PC-3 (cell line): ENCODE results near the gene LSP1. TPM values are rescaled to one million over a fixed set of nuclear protein-coding genes. Genes with fewer than 3 reads are reported as not detected.

ENCODE experiments used
- ATAC-seq: fragments of 200-7000 bp; cut with Tn5 transposase; 2 replicates; pipeline ENCODE4 v1.9.1; 2020; ENCODE audit warnings: mild to moderate bottlenecking, moderate library complexity
- BruUV-seq: library from RNA; stranded (reverse); fragments of 400-500 nt; replicated peaks from 2 replicates; lab custom pipeline; 2021; lab: Mats Ljungman, UMichigan
- CTCF ChIA-PET: fragments of 300-600 bp; sonication (Branson Sonifier 250); formaldehyde crosslinking; loops from one replicate; lab custom pipeline; 2022; ENCODE audit warnings: antibody characterized with exemption; lab: Charles Lee
- POLR2A ChIA-PET: fragments of 300-600 bp; sonication (Branson Sonifier 250); formaldehyde crosslinking; loops from one replicate; lab custom pipeline; 2022; ENCODE audit warnings: antibody characterized with exemption; ENCODE audit not compliant: unreplicated experiment; lab: Charles Lee
- DNase-seq: peaks from one replicate; pipeline ENCODE4 v3.0.0-alpha.2; 2015
- H2AFZ ChIP-seq: fragments of 300-600 bp; sonication (generic); 2 replicates; pipeline ENCODE4 v1.6.0; 2016; ENCODE audit warnings: antibody characterized with exemption, low read length
- H3F3A ChIP-seq: fragments of 300-600 bp; sonication (generic); one replicate; pipeline ENCODE4 v1.6.0; 2017; ENCODE audit warnings: antibody characterized with exemption, low read length, control low read depth, mild to moderate bottlenecking; ENCODE audit not compliant: unreplicated experiment
- H3K27ac ChIP-seq: fragments of 300-600 bp; sonication (generic); 2 replicates; pipeline ENCODE4 v1.5.1; 2016; ENCODE audit warnings: mild to moderate bottlenecking, low read length
- H3K27me3 ChIP-seq: fragments of 300-600 bp; sonication (generic); 2 replicates; pipeline ENCODE4 v1.6.1; 2016; ENCODE audit warnings: low read length, mixed read lengths
- H3K36me3 ChIP-seq: fragments of 300-600 bp; sonication (generic); 2 replicates; pipeline ENCODE4 v1.6.1; 2016; ENCODE audit warnings: low read depth, mixed run types, low read length, mixed read lengths
- H3K4me1 ChIP-seq: fragments of 300-600 bp; sonication (generic); 2 replicates; pipeline ENCODE4 v1.5.1; 2016; ENCODE audit warnings: low read length; ENCODE audit not compliant: insufficient read depth
- H3K4me2 ChIP-seq: fragments of 300-600 bp; sonication (generic); 2 replicates; pipeline ENCODE4 v1.6.0; 2016; ENCODE audit warnings: low read length
- H3K4me3 ChIP-seq: fragments of 300-600 bp; sonication (generic); 2 replicates; pipeline ENCODE4 v1.5.1; 2016; ENCODE audit warnings: mild to moderate bottlenecking, low read length, mixed read lengths
- H3K79me2 ChIP-seq: fragments of 300-600 bp; sonication (generic); 2 replicates; pipeline ENCODE4 v1.6.1; 2017; ENCODE audit warnings: low read length, mixed read lengths
- H3K9ac ChIP-seq: fragments of 300-600 bp; sonication (generic); 2 replicates; pipeline ENCODE4 v1.6.0; 2016; ENCODE audit warnings: mild to moderate bottlenecking, low read length
- H3K9me2 ChIP-seq: fragments of 300-600 bp; sonication (generic); replicated peaks from 2 replicates; pipeline ENCODE4 v1.6.1; 2016; ENCODE audit warnings: mixed run types, low read length, mixed read lengths
- H3K9me3 ChIP-seq: fragments of 300-600 bp; sonication (generic); 2 replicates; pipeline ENCODE4 v1.6.1; 2016; ENCODE audit warnings: low read length, mixed read lengths
- H4K20me1 ChIP-seq: fragments of 300-600 bp; sonication (generic); 2 replicates; pipeline ENCODE4 v1.6.1; 2016; ENCODE audit warnings: low read length, mixed read lengths
- CTCF ChIP-seq: fragments of 300-600 bp; sonication (generic); conservative IDR thresholded peaks from 2 replicates; pipeline ENCODE4 v1.5.1; 2017; ENCODE audit warnings: antibody characterized with exemption, low read depth, mild to moderate bottlenecking, low read length
- EZH2 ChIP-seq: fragments of 300-600 bp; sonication (generic); IDR thresholded peaks from one replicate; pipeline ENCODE4 v1.6.1; 2017; ENCODE audit warnings: antibody characterized with exemption, mild to moderate bottlenecking, low read length; ENCODE audit not compliant: unreplicated experiment
- EZH2phosphoT487 ChIP-seq: fragments of 300-600 bp; sonication (generic); IDR thresholded peaks from 2 replicates; pipeline ENCODE4 v1.6.1; 2018; ENCODE audit warnings: mild to moderate bottlenecking, antibody characterized with exemption, low read length, borderline replicate concordance
- intact Hi-C: fragments of 100-400 bp; cut with micrococcal nuclease; formaldehyde crosslinking; loops from 2 replicates; pipeline ENCODE4 v1.9.0; 2023
- total RNA-seq: library from RNA; depleted of rRNA; stranded (reverse); fragments of >200 nt; gene quantifications from 2 replicates; pipeline ENCODE4 v1.2.3, GENCODE V29; 2014

LSP1 gene
- total RNA-seq, 1 experiment from 2014 or later, result not detected

GRCh38 chr11:1841511-1842148, 11.3 kb upstream of the LSP1 start:
- ChIA-PET CTCF (no interaction called here), POLR2A (no interaction called here)
- Histone ChIP-seq H3F3A (no peaks in the 10 kb centered on the region), H3K79me2 (no peaks in the 10 kb centered on the region), H3K27ac (no peak overlapping the region), H3K9me3 (no peaks in the 10 kb centered on the region), H3K9me2 (no peaks in the 10 kb centered on the region), H3K27me3 (no peaks in the 10 kb centered on the region), H3K36me3 (no peaks in the 10 kb centered on the region), H3K9ac (no peak overlapping the region), H3K4me3 (no peak overlapping the region), H4K20me1 (no peaks in the 10 kb centered on the region), H3K4me2 (no peak overlapping the region), H2AFZ (no peak overlapping the region), H3K4me1 (no peaks in the 10 kb centered on the region)
- no TSS peak for BruUV-seq
- DNase-seq (no peak), ATAC-seq (no peak)
- no peak for TF ChIP-seq EZH2
- no peak for TF ChIP-seq EZH2phosphoT487
- TF ChIP-seq CTCF, result no peak
- intact Hi-C loops, result no loop called here

- ChIA-PET POLR2A (no interaction called here), CTCF (no interaction called here)
- Histone ChIP-seq H3K4me2 (no peak overlapping the region), H3K4me3 (no peak overlapping the region), H4K20me1 (no peaks in the 10 kb centered on the region), H3F3A (no peaks in the 10 kb centered on the region), H3K79me2 (no peaks in the 10 kb centered on the region), H3K27me3 (no peaks in the 10 kb centered on the region), H3K36me3 (no peaks in the 10 kb centered on the region), H2AFZ (no peak overlapping the region), H3K4me1 (no peaks in the 10 kb centered on the region), H3K27ac (no peak overlapping the region), H3K9me3 (no peaks in the 10 kb centered on the region), H3K9me2 (no peaks in the 10 kb centered on the region), H3K9ac (no peak overlapping the region)
- DNase-seq (no peak), ATAC-seq (no peak)
- intact Hi-C loops, result no loop called here
- TF ChIP-seq EZH2phosphoT487 (no peak), EZH2 (no peak), CTCF (no peak)
- BruUV-seq, result no TSS peak
These were observed 10.5 kb upstream of the LSP1 start for GRCh38 chr11:1842149-1843097.

GRCh38 chr11:1843098-1843473, 9.8 kb upstream of the LSP1 start:
- Histone ChIP-seq H3K4me3 (no peak overlapping the region), H3K27me3 (no peaks in the 10 kb centered on the region), H3K36me3 (no peaks in the 10 kb centered on the region), H3K9me3 (no peaks in the 10 kb centered on the region), H3K9ac (no peak overlapping the region), H3K9me2 (no peaks in the 10 kb centered on the region), H3F3A (no peaks in the 10 kb centered on the region), H3K79me2 (no peaks in the 10 kb centered on the region), H3K27ac (no peak overlapping the region), H4K20me1 (no peaks in the 10 kb centered on the region), H3K4me2 (no peak overlapping the region), H3K4me1 (no peaks in the 10 kb centered on the region), H2AFZ (no peak overlapping the region)
- no TSS peak for BruUV-seq
- ChIA-PET CTCF (no interaction called here), POLR2A (no interaction called here)
- ATAC-seq (no peak), DNase-seq (no peak)
- intact Hi-C loops, result no loop called here
- TF ChIP-seq EZH2 (no peak), EZH2phosphoT487 (no peak), CTCF (no peak)
